Transverse colon (tissue), 4 donors: ENCODE measurements around the gene PRPF6. TPM values are rescaled to one million over a fixed set of nuclear protein-coding genes. Genes with fewer than 3 reads are reported as not detected.
A peak's percentile ranks its signal among the peaks of the same experiment; 100 is the strongest.

ENCODE experiments used
- DNase-seq: peaks from one replicate; pipeline ENCODE4 v3.0.0-alpha.2; 2019
- H3K27ac ChIP-seq, 4 donors: fragments of 200-600 bp; sonication (generic); 2 replicates each; pipeline ENCODE4 v1.5.1; 2016 to 2018; ENCODE audit warnings: inconsistent platforms in 4 of 4
- H3K27me3 ChIP-seq: fragments of 200-600 bp; sonication (generic); 2 replicates; pipeline ENCODE4 v1.5.1; 2017; ENCODE audit warnings: inconsistent platforms
- H3K36me3 ChIP-seq, 4 donors: fragments of 200-600 bp; sonication (generic); 2 replicates each; pipeline ENCODE4 v1.5.1; 2017 to 2019; ENCODE audit warnings: inconsistent platforms in 4 of 4
- H3K4me1 ChIP-seq, 4 donors: fragments of 200-600 bp; sonication (generic); 2 replicates each; pipeline ENCODE4 v1.5.1; 2017 to 2020; ENCODE audit warnings: inconsistent platforms in 4 of 4
- H3K4me3 ChIP-seq, 4 donors: fragments of 200-600 bp; sonication (generic); 1 replicate in 1 of 4; 2 replicates in 3 of 4; pipeline versions ENCODE4 v1.5.1 to v1.6.1; 2017 to 2019; ENCODE audit warnings: inconsistent platforms in 4 of 4
- H3K9me3 ChIP-seq, 2 donors: fragments of 200-600 bp; sonication (generic); 2 replicates each; pipeline ENCODE4 v1.5.1; 2017 to 2019; ENCODE audit warnings: inconsistent platforms in 2 of 2
- CTCF ChIP-seq, 5 experiments: fragments of 200-600 bp in 3 of 5; fragments of 450-650 bp in 2 of 5; sonication (generic) in 3 of 5; IDR thresholded peaks; 1 replicate in 2 of 5; 2 replicates in 3 of 5; pipeline ENCODE4 v1.5.1; 2016 to 2017; ENCODE audit warnings: antibody characterized with exemption in 5 of 5, inconsistent platforms in 3 of 5, mild to moderate bottlenecking in 2 of 5, moderate library complexity in 1 of 5
- EP300 ChIP-seq: sonication (generic); formaldehyde crosslinking; IDR thresholded peaks from one replicate; pipeline ENCODE4 v1.6.1; 2017; ENCODE audit warnings: antibody characterized with exemption, low read depth
- POLR2A ChIP-seq: fragments of 450-650 bp; IDR thresholded peaks from one replicate; pipeline ENCODE4 v1.6.1; 2016; ENCODE audit warnings: antibody characterized with exemption, mild to moderate bottlenecking, moderate library complexity
- POLR2AphosphoS5 ChIP-seq, 3 donors: sonication (generic); formaldehyde crosslinking; IDR thresholded peaks; one replicate each; pipeline ENCODE4 v1.6.1; 2016; ENCODE audit warnings: antibody characterized with exemption in 3 of 3
- WGBS, 2 donors: methylation state at CpG; one replicate each; pipeline ENCODE4 v1.1.5; 2018; ENCODE audit warnings: low coverage in 1 of 2; 5-methylcytosine and 5-hydroxymethylcytosine counted together
- in situ Hi-C, 4 donors: fragments of 200-750 bp; cut with MboI; loops; one replicate each; pipeline versions ENCODE4 v1.15.0 to v1.15.1; 2017; ENCODE audit warnings: low sequenced_read_pairs in 3 of 4, low pct_ligation_motif_present in 1 of 4, low pct_unique_long_range_greater_than_20kb in 1 of 4
- intact Hi-C: fragments of 100-400 bp; cut with DNase I; formaldehyde crosslinking; loops from one replicate; pipeline ENCODE4 v1.15.1; 2023; ENCODE audit warnings: low total_unique reads
- total RNA-seq, 4 donors: library from RNA; depleted of rRNA; stranded (reverse); fragments of >200 nt; gene quantifications; one replicate each; pipeline ENCODE4 v1.1.0, GENCODE V29; 2016

The PRPF6 gene
- total RNA-seq, 4 donors from 2014 or later = 29.2 to 55.7 (median 51.8) TPM

GRCh38 chr20:64052987-64053840, 72.3 kb downstream of the PRPF6 start:
- H3K27ac ChIP-seq = peak overlapping the region; percentile 27 to 35 (median 32)
- H3K4me3 ChIP-seq = no peak overlapping the region
- H3K27me3 ChIP-seq = peaks cover 90% of the 10 kb centered on the region
- TF ChIP-seq CTCF (IDR thresholded peaks at IDR 0.05) (no peak), POLR2AphosphoS5 (IDR thresholded peaks at IDR 0.05) (no peak), EP300 (no peak)
- WGBS, 2 donors = 75% methylated on average over 32 of the region's 33 CpGs; no CpG with 5 or more reads in 1 of the 2 donors
- no peaks in the 10 kb centered on the region for H3K36me3 ChIP-seq
- intact Hi-C loops (no loop called here), in situ Hi-C loops (no loop called here)
- peaks cover 0 to 9% (median 5%) of the 10 kb centered on the region in 4 donors for H3K4me1 ChIP-seq
- DNase-seq = no peak
- H3K9me3 ChIP-seq = no peaks in the 10 kb centered on the region

DNA sequence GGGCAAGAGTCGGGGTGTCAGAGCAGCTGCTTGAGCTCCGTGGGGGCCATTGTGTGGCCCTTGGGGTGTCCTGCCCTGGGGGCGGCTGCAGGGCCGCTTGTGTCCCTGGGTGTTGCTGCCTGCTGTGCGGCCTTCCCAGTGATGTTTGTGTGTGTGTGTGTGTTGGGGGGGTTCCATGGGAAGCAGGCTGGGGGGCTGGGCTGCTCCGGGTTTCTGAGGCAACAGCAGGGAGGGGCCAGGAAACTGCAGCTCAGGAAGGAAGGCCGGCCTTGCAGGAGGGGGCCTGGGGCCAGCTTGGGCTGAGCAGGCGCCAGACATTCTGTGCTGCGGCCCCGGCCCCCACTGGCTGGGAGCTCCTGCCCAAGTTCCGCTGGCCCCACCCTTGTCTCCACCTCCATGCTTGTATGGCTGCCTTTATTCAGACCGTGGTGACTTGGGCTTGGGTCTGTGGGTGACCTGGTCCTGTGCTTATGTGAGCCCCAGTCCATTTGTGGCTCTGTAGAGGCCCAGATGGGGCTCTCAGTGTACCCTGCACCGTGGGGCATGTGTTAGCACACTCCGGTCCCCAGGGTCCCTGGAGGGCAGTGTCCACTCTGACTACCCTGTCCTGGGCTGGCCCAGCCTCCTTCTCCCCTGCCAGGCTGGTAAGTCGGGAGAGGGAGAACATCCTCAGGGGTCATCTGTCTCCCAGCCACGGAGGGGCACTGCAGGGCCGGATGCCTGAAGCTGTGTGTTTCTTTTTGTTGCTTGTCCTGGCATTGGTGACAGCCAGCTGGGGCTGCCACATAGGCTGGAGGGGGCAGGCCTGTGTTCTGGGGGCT, 73.1 kb downstream of the PRPF6 start:
- WGBS, 2 donors = 25% methylated on average over 15 of the region's 17 CpGs; no CpG with 5 or more reads in 1 of the 2 donors
- Histone ChIP-seq H3K27me3 (peaks cover 82% of the 10 kb centered on the region), H3K4me1 (peaks cover 0 to 9% (median 5%) of the 10 kb centered on the region in 4 donors), H3K9me3 (no peaks in the 10 kb centered on the region), H3K36me3 (no peaks in the 10 kb centered on the region), H3K27ac (peak overlapping the region; percentile 26 to 48 (median 32)), H3K4me3 (no peak overlapping the region)
- TF ChIP-seq CTCF (IDR thresholded peaks at IDR 0.05) = no peak
- no peak for TF ChIP-seq EP300
- intact Hi-C loops (no loop called here), in situ Hi-C loops (no loop called here)
- no peak for DNase-seq

DNA sequence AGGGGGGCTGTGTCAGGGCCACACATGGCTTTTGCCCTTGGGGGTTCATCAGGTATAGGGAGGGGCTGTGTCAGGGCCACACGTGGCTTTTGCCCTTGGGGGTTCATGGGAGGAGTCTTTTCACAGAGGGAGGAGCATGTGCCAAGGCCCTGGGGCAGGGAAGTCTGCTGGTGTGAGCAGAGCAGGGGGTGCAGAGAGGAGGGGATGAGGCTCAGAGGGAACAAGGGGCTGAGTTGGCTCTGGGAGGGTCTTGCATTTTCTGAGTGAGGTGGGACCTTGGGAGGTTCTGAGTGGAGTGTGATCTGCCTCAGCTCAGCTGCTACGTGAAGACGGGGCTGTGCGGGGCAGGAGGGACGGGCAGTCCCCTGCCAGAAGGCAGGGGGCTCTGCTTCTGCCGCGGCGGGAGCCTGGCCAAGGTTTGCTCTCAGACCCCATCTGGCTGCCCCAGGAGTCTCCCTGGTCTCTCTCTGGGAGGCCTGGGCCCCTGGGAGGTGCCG, 74.5 kb downstream of the PRPF6 start:
- no peak overlapping the region for H3K4me3 ChIP-seq
- H3K27me3 ChIP-seq = peaks cover 70% of the 10 kb centered on the region
- 69% methylated on average over 8 of the region's 9 CpGs; no CpG with 5 or more reads in 1 of the 2 donors for WGBS, 2 donors
- H3K4me1 ChIP-seq = peaks cover 0 to 5% (median 0%) of the 10 kb centered on the region in 4 donors
- peak overlapping the region in 3 of 4 donors; percentile 18 to 48 (median 37) for H3K27ac ChIP-seq
- intact Hi-C loops (no loop called here), in situ Hi-C loops (no loop called here)
- DNase-seq = no peak
- TF ChIP-seq POLR2A (no peak), EP300 (no peak), POLR2AphosphoS5 (IDR thresholded peaks at IDR 0.05) (no peak), CTCF (IDR thresholded peaks at IDR 0.05) (no peak)
- no peaks in the 10 kb centered on the region for H3K9me3 ChIP-seq
- no peaks in the 10 kb centered on the region for H3K36me3 ChIP-seq
